ENCODE measurements around the gene OR2T8.
A peak's percentile ranks its signal among the peaks of the same experiment; 100 is the strongest.
"Not testable (repeated sequence)": the region's sequence is repeated elsewhere in the genome, so short reads cannot be mapped to it uniquely, and the experiment has no call there.

OR2T8 gene

GRCh38 chr1:247919952-247920351 is at the start of gene OR2T8:
Gene OR2T8, plus strand, starts transcription at chr1:247920252. Its CDS starts 766 bp downstream, at chr1:247921018.
- DNase-seq, result no peak

GRCh38 chr1:247883346-247883745 is 36.7 kb upstream of the OR2T8 start:
- DNase-seq, result no peak

- DNase-seq, result no peak
These were observed 35.1 kb upstream of the OR2T8 start for GRCh38 chr1:247884797-247885413.

GRCh38 chr1:247895163-247895637 is 24.9 kb upstream of the OR2T8 start, which contains the start of gene OR2W3:
Gene OR2W3, plus strand, starts transcription at chr1:247895587. Its CDS starts 0 bp downstream, at chr1:247895587.
- no peak for DNase-seq

GRCh38 chr1:247895976-247896375 is 24.1 kb upstream of the OR2T8 start:
- DNase-seq, result no peak

GRCh38 chr1:247904122-247904521 is 15.9 kb upstream of the OR2T8 start:
- no peak for DNase-seq

GRCh38 chr1:247905181-247905580 is 14.9 kb upstream of the OR2T8 start:
- no peak for DNase-seq

GRCh38 chr1:247905910-247906503 is 14.0 kb upstream of the OR2T8 start:
- DNase-seq, result no peak

GRCh38 chr1:247906504-247907047 is 13.5 kb upstream of the OR2T8 start:
- DNase-seq, result peak; percentile 37

- no peak for DNase-seq
These were observed 11.3 kb upstream of the OR2T8 start for GRCh38 chr1:247908766-247909165.

GRCh38 chr1:247913786-247914185 is 6.3 kb upstream of the OR2T8 start:
- DNase-seq, result no peak

GRCh38 chr1:247914941-247915662 is 5.0 kb upstream of the OR2T8 start:
- no peak for DNase-seq

GRCh38 chr1:247923941-247924340 is 3.9 kb downstream of the OR2T8 start:
- no peak for DNase-seq

- no peak for DNase-seq
These were observed 4.8 kb downstream of the OR2T8 start, which contains the start of gene OR2AJ1 for GRCh38 chr1:247924868-247925267. Gene OR2AJ1, plus strand, starts transcription at chr1:247924889. Its CDS starts 8,880 bp downstream, at chr1:247933769.

GRCh38 chr1:247933989-247934388 is 13.9 kb downstream of the OR2T8 start:
- DNase-seq, result no peak

GRCh38 chr1:247935781-247936180 is 15.7 kb downstream of the OR2T8 start:
- no peak for DNase-seq

GRCh38 chr1:247936415-247936814 is 16.4 kb downstream of the OR2T8 start:
- DNase-seq, result no peak

GRCh38 chr1:247936965-247937734 is 17.1 kb downstream of the OR2T8 start:
- not testable (repeated sequence) for DNase-seq

GRCh38 chr1:247942624-247943023 is 22.6 kb downstream of the OR2T8 start:
- DNase-seq, result no peak

- no peak for DNase-seq
These were observed 28.5 kb downstream of the OR2T8 start, which contains the start of gene OR2L8 for GRCh38 chr1:247948558-247948957. Gene OR2L8, plus strand, starts transcription at chr1:247948858. Its CDS starts 0 bp downstream, at chr1:247948858.

GRCh38 chr1:247953408-247953807 is 33.4 kb downstream of the OR2T8 start:
- no peak for DNase-seq

- DNase-seq, result no peak
These were observed 41.7 kb downstream of the OR2T8 start for GRCh38 chr1:247961791-247962190.
